Measurements from ENCODE around the gene CHD6.

- no peak for TF ChIP-seq REST (IDR thresholded peaks at IDR 0.05; ENCODE audit: unreplicated experiment)
- TF ChIP-seq EZH2phosphoT487 (IDR thresholded peaks at IDR 0.05; ENCODE audit: unreplicated experiment), result no peak
- no peak for TF ChIP-seq CTCF (conservative IDR thresholded peaks at IDR 0.05; ENCODE audit: low read depth in 2 of 2)
- TF ChIP-seq EZH2 (IDR thresholded peaks at IDR 0.05; ENCODE audit: low read depth, unreplicated experiment), result no peak
- TF ChIP-seq STAT1 (IDR thresholded peaks at IDR 0.05; ENCODE audit: unreplicated experiment), result no peak
- no peak for TF ChIP-seq ETS1 (IDR thresholded peaks at IDR 0.05)
These were observed 79.2 kb downstream of the CHD6 start for GRCh38 chr20:41538810-41539596.
